IMR-90 (cell line): ENCODE measurements around the gene C1orf105. TPM values are rescaled to one million over a fixed set of nuclear protein-coding genes. Genes with fewer than 3 reads are reported as not detected.

ENCODE experiments used
- polyA plus RNA-seq, 3 experiments: library from polyadenylated mRNA; depleted of rRNA; stranded (reverse); fragments of >200 nt; gene quantifications; 2 replicates each; pipeline ENCODE4 v1.2.3, GENCODE V29; 2012; ENCODE audit warnings: low replicate concordance in 1 of 3
- total RNA-seq: library from RNA; depleted of rRNA; stranded (reverse); fragments of >200 nt; gene quantifications from 2 replicates; pipeline ENCODE4 v1.2.3, GENCODE V29; 2012; rRNA removed

Gene C1orf105
- total and polyA plus RNA-seq, 2 of the 4 experiments (the other 2 are of a cell fraction) = not detected

Other genes starting within 250 kb of the C1orf105 start
- 14.9 and 19.4 TPM in 2 replicates for gene PIGC, start 23.4 kb downstream of the C1orf105 start, total RNA-seq
- gene PIGC, start 23.4 kb downstream of the C1orf105 start, polyA plus RNA-seq (2012; rRNA removed) = 13.2 and 15.8 TPM in 2 replicates
- gene SUCO, start 112.5 kb downstream of the C1orf105 start, total RNA-seq = 21.5 and 31.7 TPM in 2 replicates
- gene SUCO, start 112.5 kb downstream of the C1orf105 start, polyA plus RNA-seq (2012; rRNA removed) = 9.3 and 11.4 TPM in 2 replicates
- gene FASLG, start 238.4 kb downstream of the C1orf105 start, total RNA-seq = 0.18 and 0.28 TPM in 2 replicates
- gene FASLG, start 238.4 kb downstream of the C1orf105 start, polyA plus RNA-seq (2012; rRNA removed) = 0.10 and 0.14 TPM in 2 replicates